ENCODE data around the gene MCRIP2. TPM values are rescaled to one million over a fixed set of nuclear protein-coding genes. Genes with fewer than 3 reads are reported as not detected.
A peak's percentile ranks its signal among the peaks of the same experiment; 100 is the strongest.

Gene MCRIP2
- total and polyA plus RNA-seq, 5 experiments from 2014 or later, result 28.1 to 36.6 (median 32.2) TPM

- H3K4me3 Mint-ChIP-seq, result peak overlapping the region in 9 of 10 donors; percentile 4 to 82 (median 44)
- peaks cover 9 to 53% (median 32%) of the 10 kb centered on the region in 4 donors for H3K4me1 Mint-ChIP-seq
- no peaks in the 10 kb centered on the region for H3K9me3 Mint-ChIP-seq
- ATAC-seq (peak in 1 of 2 donors; percentile 1), DNase-seq (no peak)
- no peaks in the 10 kb centered on the region for H3K36me3 Mint-ChIP-seq
- H3K27me3 Mint-ChIP-seq, result peaks cover 0 to 2% (median 0%) of the 10 kb centered on the region in 5 donors
- POLR2A ChIA-PET, result interaction anchor here (0.9 to 5.2 kb wide), 5 partner anchors 9 to 57 kb away, joined by 3 to 56 read pairs (median 49); partner anchors contain the start of genes ANTKMT, CCDC78, HAGHL and JMJD8
- peak overlapping the region in 3 of 10 donors; percentile 20 to 40 (median 28) for H3K27ac Mint-ChIP-seq
Observed at GRCh38 chr16:693364-693763, 51.7 kb downstream of the MCRIP2 start.

DNA sequence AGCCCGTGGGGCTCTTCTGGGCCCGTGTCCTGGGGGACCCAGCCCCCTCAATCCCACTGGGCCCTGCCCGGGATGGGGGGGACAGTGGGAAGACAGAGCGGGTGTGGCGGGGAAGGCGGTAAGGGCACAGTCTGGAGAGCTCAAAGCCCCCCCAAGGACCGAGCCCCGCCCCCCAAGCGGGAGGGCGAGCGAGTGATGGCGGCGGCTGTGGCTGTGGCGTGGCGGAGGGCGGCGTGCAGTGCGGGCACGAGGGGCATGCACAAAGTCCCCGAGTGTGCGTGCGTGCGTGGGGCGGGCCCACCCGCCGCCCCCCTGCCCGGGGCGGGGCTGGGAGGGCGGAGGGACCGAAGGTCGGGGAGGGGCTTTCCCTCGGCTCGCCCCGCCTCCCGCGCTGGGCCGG is 52.1 kb downstream of the MCRIP2 start:
- Mint-ChIP-seq H3K36me3 (no peaks in the 10 kb centered on the region), H3K4me3 (peak overlapping the region in 9 of 10 donors; percentile 4 to 82 (median 34)), H3K27me3 (peaks cover 0 to 2% (median 0%) of the 10 kb centered on the region in 5 donors), H3K27ac (peak overlapping the region in 2 of 10 donors; percentile 13 to 28), H3K9me3 (no peaks in the 10 kb centered on the region), H3K4me1 (peaks cover 9 to 49% (median 31%) of the 10 kb centered on the region in 4 donors)
- POLR2A ChIA-PET, result interaction anchor here (0.9 to 5.2 kb wide), 8 partner anchors 9 to 57 kb away, joined by 3 to 56 read pairs (median 28); partner anchors contain the start of genes ANTKMT, CCDC78, HAGHL and JMJD8
- DNase-seq, result peak in 6 of 10 donors; percentile 56 to 69 (median 58)
- peak in 1 of 2 donors; percentile 43 for ATAC-seq

GRCh38 chr16:694187-694862 is 52.7 kb downstream of the MCRIP2 start:
- Mint-ChIP-seq H3K27ac (peak overlapping the region in 3 of 10 donors; percentile 29 to 78 (median 49)), H3K4me1 (peaks cover 9 to 49% (median 28%) of the 10 kb centered on the region in 4 donors), H3K36me3 (no peaks in the 10 kb centered on the region), H3K4me3 (peak overlapping the region; percentile 72 to 87 (median 80)), H3K9me3 (no peaks in the 10 kb centered on the region), H3K27me3 (peaks cover 0 to 2% (median 0%) of the 10 kb centered on the region in 5 donors)
- DNase-seq, result no peak
- peak; percentile 22 to 25 for ATAC-seq
- POLR2A ChIA-PET, result interaction anchor here (1.1 to 5.2 kb wide), 12 partner anchors 9 to 94 kb away, joined by 3 to 56 read pairs (median 14); partner anchors contain the start of genes ANTKMT, CCDC78, CHTF18 and HAGHL

DNA sequence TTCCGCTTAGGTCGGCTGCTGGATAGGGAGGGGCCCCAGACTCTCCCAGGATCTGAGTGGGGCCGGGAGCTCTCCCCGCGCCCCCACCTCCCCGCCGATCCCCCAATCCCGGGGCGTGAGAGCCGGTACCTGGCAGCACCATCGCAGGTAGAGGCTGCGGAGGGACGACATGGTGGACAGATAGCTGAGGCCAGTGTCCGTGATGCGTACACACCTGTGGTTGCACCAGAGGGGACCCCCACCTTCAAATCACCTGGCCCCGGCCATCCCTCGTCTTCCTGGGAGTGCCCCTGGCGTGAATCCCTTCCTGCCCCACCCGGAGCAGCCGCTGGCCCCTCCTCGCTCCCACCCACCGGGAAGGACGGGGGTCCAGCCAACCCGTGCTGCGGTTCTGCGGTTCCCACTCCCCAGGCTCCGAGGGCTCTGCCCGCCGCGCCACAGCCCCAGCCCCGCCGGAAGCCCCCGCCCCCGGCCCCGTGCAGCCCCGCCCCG is 53.3 kb downstream of the MCRIP2 start:
- DNase-seq, result no peak
- peaks cover 0 to 2% (median 0%) of the 10 kb centered on the region in 5 donors for H3K27me3 Mint-ChIP-seq
- POLR2A ChIA-PET, result interaction anchor here (0.5 to 5.2 kb wide), 22 partner anchors 9 to 1460 kb away, joined by 3 to 56 read pairs (median 6); partner anchors contain the start of genes ANTKMT, CCDC78, CHTF18 and CIAO3

DNA sequence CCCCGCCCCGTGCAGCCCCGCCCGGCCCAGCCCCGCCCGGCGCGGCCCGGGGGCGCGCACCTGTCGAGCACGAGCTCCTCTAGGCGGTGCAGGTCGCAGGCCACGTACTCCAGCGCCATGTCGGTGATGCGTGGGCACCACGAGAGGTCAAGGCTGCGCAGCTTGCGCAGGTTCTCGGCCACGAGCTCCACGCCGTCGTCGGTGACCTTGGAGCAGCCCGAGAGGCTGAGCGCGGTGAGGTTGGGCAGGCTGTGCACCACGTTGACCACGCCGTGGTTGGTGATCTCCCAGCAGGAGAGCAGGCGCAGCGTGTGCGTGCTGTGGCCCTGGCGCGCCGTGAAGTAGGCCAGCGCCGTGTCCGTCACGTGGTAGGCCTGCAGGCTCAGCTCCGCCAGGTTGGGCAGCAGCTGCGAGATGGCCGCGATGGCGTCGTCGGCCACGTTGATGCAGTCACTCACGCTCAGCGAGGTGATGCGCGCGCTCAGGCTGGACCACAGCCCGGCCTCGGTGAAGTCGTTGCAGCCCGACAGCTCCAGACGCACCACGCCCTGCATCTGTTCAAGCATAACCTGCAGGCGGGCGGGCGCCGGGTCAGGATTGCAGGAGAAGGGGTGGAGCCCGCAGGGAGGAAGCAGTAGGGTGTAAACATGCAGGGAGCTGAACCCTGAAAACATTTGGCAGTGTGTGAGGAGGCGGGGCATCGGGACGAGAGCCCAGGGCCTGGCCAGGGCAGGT is 53.9 kb downstream of the MCRIP2 start:
- DNase-seq, result peak; percentile 43 to 83 (median 63)
- peak; percentile 67 to 71 for ATAC-seq
- Mint-ChIP-seq H3K4me3 (peak overlapping the region; percentile 77 to 86 (median 82)), H3K36me3 (no peaks in the 10 kb centered on the region), H3K27me3 (peaks cover 0 to 2% (median 0%) of the 10 kb centered on the region in 5 donors), H3K4me1 (peaks cover 9 to 46% (median 22%) of the 10 kb centered on the region in 4 donors), H3K9me3 (no peaks in the 10 kb centered on the region), H3K27ac (peak overlapping the region in 7 of 10 donors; percentile 42 to 85 (median 77))
- POLR2A ChIA-PET, result interaction anchor here (0.5 to 5.2 kb wide), 27 partner anchors 8 to 1460 kb away, joined by 3 to 56 read pairs (median 5); partner anchors contain the start of genes ANTKMT, CCDC78, CHTF18 and CIAO3

More for the DNA sequence above, 53.3 kb downstream of the MCRIP2 start:
- Mint-ChIP-seq H3K4me3 (peak overlapping the region in 8 of 10 donors; percentile 26 to 82 (median 43)), H3K4me1 (peaks cover 9 to 48% (median 27%) of the 10 kb centered on the region in 4 donors), H3K36me3 (no peaks in the 10 kb centered on the region), H3K9me3 (no peaks in the 10 kb centered on the region), H3K27ac (peak overlapping the region in 1 of 10 donors; percentile 13)
- ATAC-seq, result peak; percentile 3 to 7

Other genes with a start within 250 kb of the MCRIP2 start
- 10 to 100 TPM; 29.7 to 33.2 TPM for gene NME4, start 244.6 kb upstream of the MCRIP2 start, total RNA-seq
- gene NME4, start 244.6 kb upstream of the MCRIP2 start, polyA plus RNA-seq, result 10 to 100 TPM; 38.9 to 61.9 (median 60.7) TPM
- 10 to 100 TPM in 1 of 2 experiments, 1 to 10 TPM in 1; 8.5 to 10.8 TPM for gene DECR2, start 239.9 kb upstream of the MCRIP2 start, total RNA-seq
- gene DECR2, start 239.9 kb upstream of the MCRIP2 start, polyA plus RNA-seq, result 10 to 100 TPM in 1 of 3 donors, 1 to 10 TPM in 2; 7.4 to 12.2 (median 8.5) TPM
- 10 to 100 TPM; 43.8 to 49.7 TPM for gene RAB11FIP3, start 216.2 kb upstream of the MCRIP2 start, total RNA-seq
- gene RAB11FIP3, start 216.2 kb upstream of the MCRIP2 start, polyA plus RNA-seq, result 1 to 10 TPM; 1.3 to 5.0 (median 2.2) TPM
- gene CAPN15, start 114.1 kb upstream of the MCRIP2 start, total RNA-seq, result 10 to 100 TPM; 63.1 to 63.2 TPM
- 1 to 10 TPM; 5.5 to 7.9 (median 6.0) TPM for gene CAPN15, start 114.1 kb upstream of the MCRIP2 start, polyA plus RNA-seq
- gene PRR35, start 81.4 kb upstream of the MCRIP2 start, total RNA-seq, result not detected
- gene PRR35, start 81.4 kb upstream of the MCRIP2 start, polyA plus RNA-seq, result not detected
- 1 to 10 TPM; 4.7 to 5.3 TPM for gene NHLRC4, start 74.8 kb upstream of the MCRIP2 start, total RNA-seq
- gene NHLRC4, start 74.8 kb upstream of the MCRIP2 start, polyA plus RNA-seq, result 1 to 10 TPM; 1.5 to 3.3 (median 1.7) TPM
- 10 to 100 TPM; 55.8 to 59.0 TPM for gene PIGQ, start 71.9 kb upstream of the MCRIP2 start, total RNA-seq
- 10 to 100 TPM in 1 of 3 donors, 1 to 10 TPM in 2; 8.8 to 13.4 (median 9.3) TPM for gene PIGQ, start 71.9 kb upstream of the MCRIP2 start, polyA plus RNA-seq
- 10 to 100 TPM; 18.6 to 19.9 TPM for gene RAB40C, start 51.8 kb upstream of the MCRIP2 start, total RNA-seq
- gene RAB40C, start 51.8 kb upstream of the MCRIP2 start, polyA plus RNA-seq, result 10 to 100 TPM in 1 of 3 donors, 1 to 10 TPM in 2; 5.8 to 14.6 (median 6.2) TPM
- under 1 TPM; 0.47 to 0.57 TPM for gene WFIKKN1, start 10.8 kb upstream of the MCRIP2 start, total RNA-seq
- gene WFIKKN1, start 10.8 kb upstream of the MCRIP2 start, polyA plus RNA-seq, result under 1 TPM in 1 of 3 donors, not detected in 2; 0.07 TPM
- gene METTL26, start 5.5 kb upstream of the MCRIP2 start, total RNA-seq, result 10 to 100 TPM; 69.2 to 72.6 TPM
- 10 to 100 TPM; 88.4 to 98.4 (median 89.8) TPM for gene METTL26, start 5.5 kb upstream of the MCRIP2 start, polyA plus RNA-seq
- gene WDR90, start 7.5 kb downstream of the MCRIP2 start, total RNA-seq, result 10 to 100 TPM; 17.8 to 19.2 TPM
- gene WDR90, start 7.5 kb downstream of the MCRIP2 start, polyA plus RNA-seq, result 1 to 10 TPM in 2 of 3 donors, under 1 TPM in 1; 0.27 to 2.5 (median 1.5) TPM
- gene RHOT2, start 26.3 kb downstream of the MCRIP2 start, total RNA-seq, result 100 to 1,000 TPM; 220 TPM
- 10 to 100 TPM; 25.1 to 44.8 (median 31.8) TPM for gene RHOT2, start 26.3 kb downstream of the MCRIP2 start, polyA plus RNA-seq
- 1 to 10 TPM; 1.3 to 1.4 TPM for gene RHBDL1, start 33.8 kb downstream of the MCRIP2 start, total RNA-seq
- gene RHBDL1, start 33.8 kb downstream of the MCRIP2 start, polyA plus RNA-seq, result not detected
- 100 to 1,000 TPM in 1 of 2 experiments, 10 to 100 TPM in 1; 86.4 to 103 TPM for gene STUB1, start 38.6 kb downstream of the MCRIP2 start, total RNA-seq
- gene STUB1, start 38.6 kb downstream of the MCRIP2 start, polyA plus RNA-seq, result 100 to 1,000 TPM; 133 to 142 (median 135) TPM
- 10 to 100 TPM; 40.8 to 41.2 TPM for gene JMJD8, start 42.5 kb downstream of the MCRIP2 start, total RNA-seq
- gene JMJD8, start 42.5 kb downstream of the MCRIP2 start, polyA plus RNA-seq, result 10 to 100 TPM; 31.7 to 62.8 (median 46.0) TPM
- 10 to 100 TPM; 16.1 to 18.4 TPM for gene WDR24, start 48.6 kb downstream of the MCRIP2 start, total RNA-seq
- gene WDR24, start 48.6 kb downstream of the MCRIP2 start, polyA plus RNA-seq, result 10 to 100 TPM; 12.7 to 18.9 (median 14.7) TPM
- 10 to 100 TPM; 28.4 to 29.3 TPM for gene FBXL16, start 64.0 kb downstream of the MCRIP2 start, total RNA-seq
- 10 to 100 TPM in 1 of 3 donors, 1 to 10 TPM in 2; 3.0 to 22.0 (median 9.5) TPM for gene FBXL16, start 64.0 kb downstream of the MCRIP2 start, polyA plus RNA-seq
- gene METRN, start 73.3 kb downstream of the MCRIP2 start, total RNA-seq, result 10 to 100 TPM; 13.1 to 14.4 TPM
- gene METRN, start 73.3 kb downstream of the MCRIP2 start, polyA plus RNA-seq, result 10 to 100 TPM; 22.1 to 40.9 (median 35.8) TPM
- 10 to 100 TPM; 44.3 to 48.2 TPM for gene ANTKMT, start 79.3 kb downstream of the MCRIP2 start, total RNA-seq
- 100 to 1,000 TPM in 2 of 3 donors, 10 to 100 TPM in 1; 93.5 to 128 (median 113) TPM for gene ANTKMT, start 79.3 kb downstream of the MCRIP2 start, polyA plus RNA-seq
- gene CCDC78, start 84.6 kb downstream of the MCRIP2 start, total RNA-seq, result 10 to 100 TPM; 12.0 to 15.1 TPM
- 1 to 10 TPM in 2 of 3 donors, not detected in 1; 1.1 to 1.4 TPM for gene CCDC78, start 84.6 kb downstream of the MCRIP2 start, polyA plus RNA-seq
- 10 to 100 TPM; 50.1 to 67.0 TPM for gene HAGHL, start 85.3 kb downstream of the MCRIP2 start, total RNA-seq
- gene HAGHL, start 85.3 kb downstream of the MCRIP2 start, polyA plus RNA-seq, result 1 to 10 TPM; 5.0 to 6.2 (median 6.0) TPM
- 10 to 100 TPM; 56.0 to 56.4 TPM for gene CIAO3, start 99.2 kb downstream of the MCRIP2 start, total RNA-seq
- 10 to 100 TPM; 13.7 to 25.7 (median 16.9) TPM for gene CIAO3, start 99.2 kb downstream of the MCRIP2 start, polyA plus RNA-seq
- gene MSLN, start 118.9 kb downstream of the MCRIP2 start, total RNA-seq, result not detected
- not detected for gene MSLN, start 118.9 kb downstream of the MCRIP2 start, polyA plus RNA-seq
- 10 to 100 TPM; 27.7 to 29.1 TPM for gene RPUSD1, start 146.6 kb downstream of the MCRIP2 start, total RNA-seq
- 10 to 100 TPM; 19.7 to 32.2 (median 22.0) TPM for gene RPUSD1, start 146.6 kb downstream of the MCRIP2 start, polyA plus RNA-seq
- gene CHTF18, start 146.8 kb downstream of the MCRIP2 start, total RNA-seq, result 10 to 100 TPM; 47.8 to 54.3 TPM
- 1 to 10 TPM; 3.5 to 4.3 (median 4.0) TPM for gene CHTF18, start 146.8 kb downstream of the MCRIP2 start, polyA plus RNA-seq
- not detected for gene GNG13, start 158.9 kb downstream of the MCRIP2 start, total RNA-seq
- not detected for gene GNG13, start 158.9 kb downstream of the MCRIP2 start, polyA plus RNA-seq